Hematopoietic multipotent progenitor cell (in vitro differentiated cells): ENCODE results near the gene ZBTB8B. TPM values are rescaled to one million over a fixed set of nuclear protein-coding genes. Genes with fewer than 3 reads are reported as not detected.
A peak's percentile ranks its signal among the peaks of the same experiment; 100 is the strongest.
"Not testable (repeated sequence)": the region's sequence is repeated elsewhere in the genome, so short reads cannot be mapped to it uniquely, and the experiment has no call there.

Experiments used
- DNase-seq, 3 donors: peaks; one replicate each; pipeline ENCODE4 v3.0.0-alpha.2; 2011 to 2015; ENCODE audit warnings: low read depth in 2 of 3, low spot score in 2 of 3
- total RNA-seq: library from RNA; depleted of rRNA; stranded (reverse); fragments of >200 nt; gene quantifications from one replicate; pipeline ENCODE4 v1.2.3, GENCODE V29; 2012

The ZBTB8B gene
- under 0.01 TPM for total RNA-seq

DNA sequence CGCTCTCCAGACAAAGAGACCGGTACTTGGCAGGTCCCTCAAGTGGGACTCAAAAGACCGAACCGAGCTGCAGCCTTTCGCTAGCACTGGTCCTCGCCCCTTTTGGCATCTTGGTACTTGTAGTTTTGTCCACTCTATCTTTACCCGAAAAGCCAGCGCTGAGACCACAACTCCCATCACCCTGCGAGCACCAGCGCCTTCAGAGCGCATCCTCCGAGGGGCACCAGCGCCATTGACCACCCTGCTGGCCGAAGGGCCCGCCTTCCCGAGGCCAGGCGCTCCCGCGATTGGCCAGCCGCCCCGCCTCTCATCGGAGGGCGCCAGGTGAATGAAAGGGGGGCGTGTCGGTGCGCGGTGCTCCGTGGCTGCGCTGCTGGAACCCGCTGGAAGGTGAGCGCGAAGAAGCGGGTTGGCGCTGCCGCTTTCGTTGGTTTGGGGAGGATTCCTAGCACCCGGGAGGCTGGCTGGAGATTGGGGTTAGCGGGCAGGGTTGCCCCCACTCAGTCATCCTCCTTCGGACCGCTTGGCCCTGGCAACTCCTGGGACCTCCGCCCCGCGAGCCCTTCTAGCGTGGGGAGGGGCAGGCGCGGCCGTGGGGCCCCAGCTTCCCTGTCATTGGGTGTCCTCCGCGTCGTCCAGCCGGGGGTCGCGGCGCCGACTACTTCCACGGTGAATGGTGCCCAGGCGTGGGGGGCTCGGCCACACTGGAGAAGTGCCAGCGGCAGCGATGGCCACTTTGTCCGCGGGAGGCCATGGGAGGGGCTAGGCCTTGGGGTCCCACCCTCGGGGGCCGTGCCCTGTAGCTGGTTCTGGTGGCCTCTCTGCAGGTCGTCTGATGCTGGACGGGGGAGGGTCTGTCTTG, at the start of gene ZBTB8B:
TSS of gene ZBTB8B (plus strand) at position 357 of the 862 bp plus-strand sequence. CDS start 5,553 bp downstream, outside the sequence.
- peak in 2 of 3 donors; percentile 17 to 43 for DNase-seq

DNA sequence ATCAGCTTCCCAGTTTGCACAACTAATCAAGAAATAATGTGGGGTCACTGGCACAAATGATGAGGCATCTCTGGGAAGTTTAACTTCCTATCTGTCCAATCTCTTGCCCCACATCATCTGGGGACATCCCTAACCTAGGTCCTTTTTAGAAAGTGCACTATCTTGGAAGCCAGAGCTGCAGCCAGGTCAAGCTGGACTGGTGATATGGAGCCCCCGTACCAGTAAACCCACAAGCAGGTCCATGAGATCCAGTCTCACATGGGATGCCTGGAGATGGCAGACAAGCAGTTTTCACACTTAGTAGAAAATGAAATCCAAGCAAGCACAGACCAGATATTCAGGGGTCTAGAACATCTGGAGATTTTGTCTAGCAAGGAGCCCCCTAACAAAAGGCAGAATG, 43.1 kb upstream of the ZBTB8B start:
- DNase-seq, result no peak

GRCh38 chr1:32426489-32427255, 38.2 kb upstream of the ZBTB8B start:
- DNase-seq, result peak in 1 of 3 donors; percentile 18

- DNase-seq, result no peak
These were observed 37.5 kb upstream of the ZBTB8B start for GRCh38 chr1:32427264-32427963.

DNA sequence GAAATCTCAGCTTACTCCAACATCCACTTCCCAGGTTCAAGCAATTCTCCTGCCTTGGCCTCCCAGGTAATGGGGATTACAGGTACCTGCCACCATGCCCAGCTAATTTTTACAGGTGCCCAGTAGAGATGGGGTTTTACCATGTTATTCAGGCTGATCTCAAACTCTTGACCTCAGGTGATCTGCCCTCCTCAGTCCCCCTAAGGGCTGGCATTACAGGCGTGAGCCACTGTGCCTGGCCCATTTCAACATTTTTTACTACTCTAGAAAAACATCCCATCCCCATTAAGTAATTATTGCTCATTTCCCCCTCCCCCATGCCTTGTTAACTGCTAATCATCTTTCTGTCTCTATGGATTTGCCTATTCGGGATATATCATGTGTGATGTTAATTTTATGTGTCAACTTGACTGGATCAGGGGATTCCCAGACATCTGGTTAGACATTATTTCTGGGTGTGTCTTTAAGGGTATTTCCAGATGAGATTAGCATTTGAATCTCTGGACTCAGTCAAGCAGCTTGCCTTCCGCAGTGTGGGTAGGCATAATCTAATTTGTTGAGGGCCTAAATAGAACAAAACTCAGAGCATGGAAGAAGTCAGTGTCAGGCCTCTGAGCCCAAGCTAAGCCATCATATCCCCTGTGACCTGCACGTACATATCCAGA, 33.0 kb upstream of the ZBTB8B start:
- no peak for DNase-seq

DNA sequence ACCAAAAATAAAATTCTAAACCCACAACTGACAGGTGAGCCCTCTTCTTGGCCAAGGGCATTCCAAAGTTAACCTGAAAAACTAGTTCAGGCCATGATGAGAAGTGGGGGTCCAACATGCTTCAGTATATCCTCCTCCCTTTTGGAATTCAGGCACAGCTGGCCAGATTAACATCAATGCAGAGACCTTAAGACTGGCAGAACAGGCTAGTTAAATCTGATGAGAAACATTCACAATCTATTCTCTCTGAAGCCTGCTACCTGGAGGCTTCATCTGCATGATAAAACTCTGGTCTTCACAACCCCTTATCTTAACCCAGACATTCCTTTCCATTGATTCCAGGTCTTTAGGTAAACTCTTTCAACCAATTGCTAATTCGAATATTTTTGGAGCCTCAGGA, 26.7 kb upstream of the ZBTB8B start:
- no peak for DNase-seq

- not testable (repeated sequence) for DNase-seq
These were observed 26.1 kb upstream of the ZBTB8B start for GRCh38 chr1:32438777-32439176.

- not testable (repeated sequence) for DNase-seq
These were observed 23.4 kb upstream of the ZBTB8B start for GRCh38 chr1:32441467-32441866.

DNA sequence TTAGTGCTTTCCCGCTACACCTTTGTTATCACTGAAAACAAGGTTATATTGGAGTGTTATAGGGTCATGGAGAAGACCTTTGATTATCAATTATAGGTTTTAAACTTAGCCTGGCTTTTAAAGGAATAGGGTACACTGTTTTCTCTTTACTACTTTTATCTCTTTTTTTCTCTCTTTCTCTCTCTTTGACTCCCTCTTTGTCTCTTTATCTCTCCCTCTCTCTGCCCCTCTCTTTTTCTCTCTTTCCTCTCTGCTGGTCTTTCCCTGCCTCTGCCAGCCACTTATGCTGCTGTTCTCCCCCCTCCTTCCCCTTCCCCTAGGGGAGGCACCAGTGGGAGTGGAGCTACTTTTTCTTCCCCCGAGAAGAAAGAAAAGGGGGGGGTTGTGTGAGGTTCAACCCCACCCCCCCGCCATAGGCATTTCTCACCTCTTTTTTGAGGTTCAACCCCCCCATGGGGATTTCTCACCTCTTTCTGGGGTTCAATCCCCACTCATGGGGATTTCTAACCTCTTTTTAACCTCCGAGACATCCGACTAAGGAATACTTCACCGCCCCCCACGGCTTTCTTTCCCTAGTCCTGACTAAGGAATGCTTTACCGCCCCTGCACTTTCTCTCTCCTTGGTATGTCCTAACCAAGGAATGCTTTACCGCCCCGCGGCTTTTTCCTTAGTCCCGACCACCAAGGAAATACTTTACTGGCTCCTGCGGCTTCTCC, 17.2 kb upstream of the ZBTB8B start:
- DNase-seq, result no peak

- DNase-seq, result peak in 2 of 3 donors; percentile 22 to 55
These were observed 16.6 kb upstream of the ZBTB8B start for GRCh38 chr1:32448186-32448772.

GRCh38 chr1:32448773-32449456, 16.0 kb upstream of the ZBTB8B start:
- DNase-seq, result no peak

- not testable (repeated sequence) for DNase-seq
These were observed 15.4 kb upstream of the ZBTB8B start for GRCh38 chr1:32449457-32449831.

- no peak for DNase-seq
These were observed 10.1 kb upstream of the ZBTB8B start for GRCh38 chr1:32454726-32455125.

DNA sequence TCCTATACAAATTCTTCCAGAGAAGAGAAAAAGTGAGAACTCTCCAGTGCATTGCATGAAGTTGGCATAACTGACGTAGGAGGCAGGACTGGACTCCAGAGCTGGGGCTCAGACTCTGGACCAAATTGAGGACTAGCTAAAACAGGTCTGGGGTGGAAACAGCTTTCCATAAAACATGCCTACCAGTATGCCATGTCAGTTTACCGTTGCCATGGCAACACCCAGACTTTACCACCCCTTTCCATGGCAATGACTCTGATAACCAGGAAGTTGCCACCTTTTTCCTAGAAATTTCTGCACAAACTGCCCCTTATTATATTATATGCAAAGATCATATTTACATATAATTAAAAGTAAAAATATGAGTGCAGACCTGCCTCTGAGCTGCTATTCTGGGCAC, 8.9 kb upstream of the ZBTB8B start:
- DNase-seq, result no peak

- DNase-seq, result peak in 1 of 3 donors; percentile 9
These were observed 6.1 kb upstream of the ZBTB8B start for GRCh38 chr1:32458798-32459197.

GRCh38 chr1:32462977-32463376, 1.9 kb upstream of the ZBTB8B start:
- not testable (repeated sequence) for DNase-seq

GRCh38 chr1:32464191-32464715, 619 bp upstream of the ZBTB8B start:
- DNase-seq, result peak in 1 of 3 donors; percentile 34

DNA sequence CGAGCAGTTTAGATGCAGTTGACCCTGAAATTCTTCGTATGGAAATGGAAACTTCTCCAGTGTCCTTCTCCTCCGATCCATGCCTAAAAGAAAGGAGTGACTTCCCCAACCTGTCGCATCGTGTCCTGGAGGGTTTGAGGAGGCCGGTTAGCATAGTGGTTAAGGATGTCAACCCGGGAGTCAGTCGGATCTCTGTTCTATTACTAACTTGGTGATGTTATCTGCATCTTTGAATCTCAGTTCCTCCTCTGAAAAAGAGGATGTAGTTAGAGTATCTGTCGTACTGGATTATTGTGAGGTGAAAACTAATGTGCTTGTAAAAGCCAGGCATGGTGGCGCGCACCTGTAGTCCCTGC, 684 bp downstream of the ZBTB8B start:
- peak in 1 of 3 donors; percentile 52 for DNase-seq

DNA sequence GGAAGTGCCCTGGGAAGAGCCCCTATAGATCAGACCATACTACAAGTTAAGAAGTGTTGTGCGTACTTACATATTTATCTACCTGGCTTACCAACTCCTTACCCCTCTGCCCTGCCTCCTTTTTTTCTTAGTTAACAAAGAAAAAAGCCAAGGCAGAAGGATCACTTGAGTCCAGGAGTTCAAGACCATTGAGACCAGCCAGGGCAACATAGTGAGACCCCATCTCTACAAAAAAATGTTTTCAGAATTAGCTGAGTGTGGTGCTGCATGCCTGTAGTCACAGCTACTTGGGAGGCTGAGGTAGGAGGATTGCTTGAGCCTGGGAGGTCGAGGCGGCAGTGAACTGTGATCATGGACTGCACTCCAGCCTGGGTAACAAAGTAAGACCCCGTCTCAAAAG, 1.9 kb downstream of the ZBTB8B start:
- DNase-seq, result no peak
